ENCODE results near the gene MCRS1. TPM values are rescaled to one million over a fixed set of nuclear protein-coding genes. Genes with fewer than 3 reads are reported as not detected.

The MCRS1 gene
- polyA plus RNA-seq, 1 donor from 2014 or later = 109 TPM

DNA sequence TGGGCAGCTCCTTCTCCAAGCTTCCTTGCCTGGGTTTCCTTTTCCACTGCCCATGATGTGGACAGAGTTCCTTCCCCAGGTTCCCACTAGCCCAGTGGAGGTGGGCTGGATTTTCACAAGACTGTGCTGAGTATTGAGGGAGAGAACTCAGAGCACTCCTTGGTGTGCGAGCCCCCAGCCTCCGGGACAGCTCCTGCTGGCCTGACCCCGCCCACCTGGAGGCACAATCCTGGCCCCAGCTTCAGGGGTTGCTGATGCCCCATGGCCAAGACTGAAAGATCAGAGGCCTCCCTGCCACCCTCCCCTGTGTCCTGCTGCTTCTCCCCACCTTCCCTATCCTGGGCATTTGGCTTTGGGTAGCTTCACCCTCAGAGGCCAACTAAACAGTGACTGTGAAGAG lies 21.5 kb downstream of the MCRS1 start:
- TF ChIP-seq POLR2AphosphoS5 (IDR thresholded peaks at IDR 0.05) (no peak), MXI1 (conservative IDR thresholded peaks at IDR 0.05; ENCODE audit: poor library complexity, severe bottlenecking) (no peak), EP300 (conservative IDR thresholded peaks at IDR 0.05; ENCODE audit: poor library complexity, severe bottlenecking) (no peak), TAF1 (IDR thresholded peaks at IDR 0.05; ENCODE audit: low read depth) (no peak), EZH2 (IDR thresholded peaks at IDR 0.05; ENCODE audit: borderline replicate concordance, insufficient read depth, low read length, poor library complexity, severe bottlenecking) (no peak), SMC3 (conservative IDR thresholded peaks at IDR 0.05; ENCODE audit: poor library complexity) (no peak), RAD21 (conservative IDR thresholded peaks at IDR 0.05) (no peak)
- TF ChIP-seq, protein P1, sequence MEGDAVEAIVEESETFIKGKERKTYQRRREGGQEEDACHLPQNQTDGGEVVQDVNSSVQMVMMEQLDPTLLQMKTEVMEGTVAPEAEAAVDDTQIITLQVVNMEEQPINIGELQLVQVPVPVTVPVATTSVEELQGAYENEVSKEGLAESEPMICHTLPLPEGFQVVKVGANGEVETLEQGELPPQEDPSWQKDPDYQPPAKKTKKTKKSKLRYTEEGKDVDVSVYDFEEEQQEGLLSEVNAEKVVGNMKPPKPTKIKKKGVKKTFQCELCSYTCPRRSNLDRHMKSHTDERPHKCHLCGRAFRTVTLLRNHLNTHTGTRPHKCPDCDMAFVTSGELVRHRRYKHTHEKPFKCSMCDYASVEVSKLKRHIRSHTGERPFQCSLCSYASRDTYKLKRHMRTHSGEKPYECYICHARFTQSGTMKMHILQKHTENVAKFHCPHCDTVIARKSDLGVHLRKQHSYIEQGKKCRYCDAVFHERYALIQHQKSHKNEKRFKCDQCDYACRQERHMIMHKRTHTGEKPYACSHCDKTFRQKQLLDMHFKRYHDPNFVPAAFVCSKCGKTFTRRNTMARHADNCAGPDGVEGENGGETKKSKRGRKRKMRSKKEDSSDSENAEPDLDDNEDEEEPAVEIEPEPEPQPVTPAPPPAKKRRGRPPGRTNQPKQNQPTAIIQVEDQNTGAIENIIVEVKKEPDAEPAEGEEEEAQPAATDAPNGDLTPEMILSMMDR (IDR thresholded peaks at IDR 0.05; ENCODE audit: poor library complexity, severe bottlenecking) = no peak
- TF ChIP-seq, protein P2, sequence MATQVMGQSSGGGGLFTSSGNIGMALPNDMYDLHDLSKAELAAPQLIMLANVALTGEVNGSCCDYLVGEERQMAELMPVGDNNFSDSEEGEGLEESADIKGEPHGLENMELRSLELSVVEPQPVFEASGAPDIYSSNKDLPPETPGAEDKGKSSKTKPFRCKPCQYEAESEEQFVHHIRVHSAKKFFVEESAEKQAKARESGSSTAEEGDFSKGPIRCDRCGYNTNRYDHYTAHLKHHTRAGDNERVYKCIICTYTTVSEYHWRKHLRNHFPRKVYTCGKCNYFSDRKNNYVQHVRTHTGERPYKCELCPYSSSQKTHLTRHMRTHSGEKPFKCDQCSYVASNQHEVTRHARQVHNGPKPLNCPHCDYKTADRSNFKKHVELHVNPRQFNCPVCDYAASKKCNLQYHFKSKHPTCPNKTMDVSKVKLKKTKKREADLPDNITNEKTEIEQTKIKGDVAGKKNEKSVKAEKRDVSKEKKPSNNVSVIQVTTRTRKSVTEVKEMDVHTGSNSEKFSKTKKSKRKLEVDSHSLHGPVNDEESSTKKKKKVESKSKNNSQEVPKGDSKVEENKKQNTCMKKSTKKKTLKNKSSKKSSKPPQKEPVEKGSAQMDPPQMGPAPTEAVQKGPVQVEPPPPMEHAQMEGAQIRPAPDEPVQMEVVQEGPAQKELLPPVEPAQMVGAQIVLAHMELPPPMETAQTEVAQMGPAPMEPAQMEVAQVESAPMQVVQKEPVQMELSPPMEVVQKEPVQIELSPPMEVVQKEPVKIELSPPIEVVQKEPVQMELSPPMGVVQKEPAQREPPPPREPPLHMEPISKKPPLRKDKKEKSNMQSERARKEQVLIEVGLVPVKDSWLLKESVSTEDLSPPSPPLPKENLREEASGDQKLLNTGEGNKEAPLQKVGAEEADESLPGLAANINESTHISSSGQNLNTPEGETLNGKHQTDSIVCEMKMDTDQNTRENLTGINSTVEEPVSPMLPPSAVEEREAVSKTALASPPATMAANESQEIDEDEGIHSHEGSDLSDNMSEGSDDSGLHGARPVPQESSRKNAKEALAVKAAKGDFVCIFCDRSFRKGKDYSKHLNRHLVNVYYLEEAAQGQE (IDR thresholded peaks at IDR 0.05; ENCODE audit: borderline replicate concordance) = no peak
- H3K36me3 ChIP-seq (ENCODE audit: insufficient read depth, low read length) = no peaks in the 10 kb centered on the region
- H3F3A ChIP-seq (ENCODE audit: insufficient read depth, low read length, poor library complexity, severe bottlenecking) = no peaks in the 10 kb centered on the region
- H3K27ac ChIP-seq (ENCODE audit: low read length) = no peak overlapping the region
- H3K9me3 ChIP-seq (ENCODE audit: low read length) = no peaks in the 10 kb centered on the region
- no peak overlapping the region for H3K9ac ChIP-seq (ENCODE audit: low read length)
- peaks cover 47% of the 10 kb centered on the region for H3K27me3 ChIP-seq (ENCODE audit: insufficient read depth, low read depth, low read length)
- H3K9me2 ChIP-seq (ENCODE audit: insufficient read depth, low read length) = no peaks in the 10 kb centered on the region
- H3K4me3 ChIP-seq (ENCODE audit: low read length) = no peak overlapping the region
- no peaks in the 10 kb centered on the region for H3K79me2 ChIP-seq (replicated peaks; ENCODE audit: insufficient read depth, low read length)
- no peak overlapping the region for H2AFZ ChIP-seq (ENCODE audit: low read depth, low read length)
- H4K20me1 ChIP-seq (ENCODE audit: insufficient read depth) = no peaks in the 10 kb centered on the region
- no peak overlapping the region for H3K4me2 ChIP-seq (ENCODE audit: low read length)

- no peak overlapping the region for H3K9ac ChIP-seq (ENCODE audit: low read length)
- H4K20me1 ChIP-seq (ENCODE audit: insufficient read depth) = no peaks in the 10 kb centered on the region
- no peak overlapping the region for H3K4me2 ChIP-seq (ENCODE audit: low read length)
- H2AFZ ChIP-seq (ENCODE audit: low read depth, low read length) = no peak overlapping the region
- H3K79me2 ChIP-seq (replicated peaks; ENCODE audit: insufficient read depth, low read length) = no peaks in the 10 kb centered on the region
- TF ChIP-seq, protein P1 (IDR thresholded peaks at IDR 0.05; ENCODE audit: poor library complexity, severe bottlenecking) = no peak
- TF ChIP-seq MXI1 (conservative IDR thresholded peaks at IDR 0.05; ENCODE audit: poor library complexity, severe bottlenecking) = no peak
- no peak for TF ChIP-seq EZH2 (IDR thresholded peaks at IDR 0.05; ENCODE audit: borderline replicate concordance, insufficient read depth, low read length, poor library complexity, severe bottlenecking)
- TF ChIP-seq POLR2AphosphoS5 (IDR thresholded peaks at IDR 0.05) = no peak
- no peak for TF ChIP-seq TAF1 (IDR thresholded peaks at IDR 0.05; ENCODE audit: low read depth)
- TF ChIP-seq SMC3 (conservative IDR thresholded peaks at IDR 0.05; ENCODE audit: poor library complexity) = no peak
- no peak for TF ChIP-seq RAD21 (conservative IDR thresholded peaks at IDR 0.05)
- TF ChIP-seq, protein P2 (IDR thresholded peaks at IDR 0.05; ENCODE audit: borderline replicate concordance) = no peak
- no peak for TF ChIP-seq EP300 (conservative IDR thresholded peaks at IDR 0.05; ENCODE audit: poor library complexity, severe bottlenecking)
- no peaks in the 10 kb centered on the region for H3K9me2 ChIP-seq (ENCODE audit: insufficient read depth, low read length)
- no peaks in the 10 kb centered on the region for H3K36me3 ChIP-seq (ENCODE audit: insufficient read depth, low read length)
- H3K4me3 ChIP-seq (ENCODE audit: low read length) = no peak overlapping the region
- H3K27ac ChIP-seq (ENCODE audit: low read length) = no peak overlapping the region
- H3F3A ChIP-seq (ENCODE audit: insufficient read depth, low read length, poor library complexity, severe bottlenecking) = no peaks in the 10 kb centered on the region
- no peaks in the 10 kb centered on the region for H3K9me3 ChIP-seq (ENCODE audit: low read length)
- peaks cover 54% of the 10 kb centered on the region for H3K27me3 ChIP-seq (ENCODE audit: insufficient read depth, low read depth, low read length)
Measured at GRCh38 chr12:49545815-49546214, 22.1 kb downstream of the MCRS1 start.

Data from neural cell (in vitro differentiated cells).